Astrocyte of the cerebellum (primary cell): ENCODE data around the gene CACNA1H.

ENCODE experiments used
- DNase-seq: peaks from one replicate; pipeline ENCODE4 v3.0.0-alpha.2; 2011; ENCODE audit warnings: low read depth
- H3K4me3 ChIP-seq: 2 replicates; pipeline ENCODE4 v1.5.1; 2011; ENCODE audit warnings: mild to moderate bottlenecking, low read depth, low read length, moderate library complexity
- CTCF ChIP-seq: IDR thresholded peaks from 2 replicates; pipeline ENCODE4 v1.5.1; 2012; ENCODE audit warnings: low read length, low read depth, moderate library complexity, mild to moderate bottlenecking; ENCODE audit errors: missing control alignments
- in situ Hi-C: cut with HindIII; loops from 2 replicates; pipeline ENCODE4 v1.10.0; 2017; ENCODE audit warnings: low sequenced_read_pairs

CACNA1H gene

GRCh38 chr16:1117176-1117900 is 35.6 kb upstream of the CACNA1H start:
- in situ Hi-C loops: no loop called here
- no peak overlapping the region for H3K4me3 ChIP-seq

DNA sequence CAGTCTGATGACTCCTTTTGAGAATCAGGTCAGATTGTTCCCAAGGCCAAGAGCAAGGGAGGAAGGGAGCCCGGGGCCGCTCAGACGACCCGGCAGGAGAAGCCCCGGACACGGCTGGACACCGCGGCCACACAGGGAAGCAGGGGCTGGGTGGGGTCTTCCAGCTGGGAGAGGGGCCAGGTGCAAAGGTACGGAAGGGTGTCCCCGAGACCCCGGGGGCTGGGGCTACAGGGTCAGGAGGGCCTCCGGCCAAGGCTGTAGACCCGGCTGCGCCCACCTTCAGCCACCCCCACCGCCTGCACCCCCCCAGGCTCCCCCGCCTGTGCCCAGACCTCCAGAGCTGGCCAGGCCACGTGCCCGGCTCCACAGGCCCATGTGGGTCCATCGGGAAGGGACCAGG is 35.0 kb upstream of the CACNA1H start:
- in situ Hi-C loops: no loop called here

More at GRCh38 chr16:1117176-1117900, 35.6 kb upstream of the CACNA1H start:
- no peak for TF ChIP-seq CTCF
- no peak for DNase-seq

DNA sequence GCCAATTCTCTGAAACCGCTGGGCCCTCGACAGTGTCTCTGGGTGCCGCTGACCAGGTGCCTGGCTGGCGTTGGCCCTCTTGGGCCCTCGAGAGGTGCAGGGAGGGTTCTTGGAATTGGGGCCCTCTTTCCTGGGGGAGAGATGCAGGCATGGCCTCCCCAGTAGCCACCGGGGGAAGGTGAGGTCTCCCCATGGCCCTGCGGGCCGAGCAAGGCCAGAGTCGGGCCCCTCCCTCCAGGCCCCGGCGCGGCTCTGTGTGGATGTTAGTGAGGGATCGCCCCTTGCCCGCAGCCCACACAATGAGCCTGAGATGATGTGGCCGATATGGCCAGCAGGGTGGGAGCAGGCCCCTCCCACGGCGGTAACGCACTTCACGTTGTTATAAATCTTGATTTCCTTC is 33.8 kb upstream of the CACNA1H start:
- no peak for DNase-seq
- in situ Hi-C loops: no loop called here
- no peak for TF ChIP-seq CTCF
- no peak overlapping the region for H3K4me3 ChIP-seq

More for the DNA sequence above, 35.0 kb upstream of the CACNA1H start:
- no peak for DNase-seq
- TF ChIP-seq CTCF: no peak
- no peak overlapping the region for H3K4me3 ChIP-seq

- in situ Hi-C loops: no loop called here
- no peak for DNase-seq
- H3K4me3 ChIP-seq: no peak overlapping the region
- TF ChIP-seq CTCF: no peak
These were observed 32.9 kb upstream of the CACNA1H start for GRCh38 chr16:1119766-1120576.

- no peak for DNase-seq
- TF ChIP-seq CTCF: no peak
- in situ Hi-C loops: no loop called here
- H3K4me3 ChIP-seq: no peak overlapping the region
These were observed 32.3 kb upstream of the CACNA1H start for GRCh38 chr16:1120577-1120941.

GRCh38 chr16:1121009-1121408 is 31.9 kb upstream of the CACNA1H start:
- in situ Hi-C loops: no loop called here

More at GRCh38 chr16:1121009-1121408, 31.9 kb upstream of the CACNA1H start:
- TF ChIP-seq CTCF: no peak
- H3K4me3 ChIP-seq: no peak overlapping the region
- no peak for DNase-seq
